ENCODE results near the gene EGFL7.

Gene EGFL7

DNA sequence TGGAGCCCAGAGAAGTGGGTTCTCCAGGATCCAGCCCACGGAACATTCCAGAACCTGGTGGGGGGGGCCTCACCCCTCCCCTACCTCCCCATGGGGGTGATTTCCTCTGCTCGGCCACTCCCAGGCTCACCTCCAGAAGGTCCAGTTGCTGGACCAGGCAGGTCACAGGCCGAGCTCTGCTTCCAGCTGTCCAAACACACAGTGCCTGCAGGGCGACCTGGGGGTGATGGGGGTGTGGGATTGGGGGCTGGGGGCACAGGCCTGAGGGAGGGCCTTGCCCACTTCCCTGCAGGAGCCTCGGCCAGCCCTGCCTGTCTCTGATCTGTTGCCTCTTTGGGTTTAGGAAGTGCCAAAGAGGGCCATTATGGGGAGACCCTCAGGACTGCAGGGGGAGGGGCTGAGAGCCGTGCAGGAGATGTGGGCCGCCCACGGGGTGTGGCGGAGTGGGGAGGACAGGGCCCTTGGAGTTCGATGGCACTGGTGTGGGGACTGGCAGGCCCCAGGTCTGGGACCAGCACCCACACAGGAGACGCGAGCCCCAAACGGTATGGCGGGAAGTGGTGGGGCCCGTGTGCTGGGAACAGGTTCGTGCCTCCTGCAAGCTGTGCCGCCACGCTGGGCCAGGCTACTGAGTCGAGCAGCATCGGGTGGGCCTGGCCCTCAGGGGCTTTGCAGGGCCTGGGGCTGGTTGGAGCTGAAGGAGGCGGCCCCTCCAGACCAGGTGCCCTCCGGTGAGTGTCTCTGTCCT is 45.6 kb upstream of the EGFL7 start:
- no peak for DNase-seq (ENCODE audit: extremely low spot score)
- TF ChIP-seq, protein P1, sequence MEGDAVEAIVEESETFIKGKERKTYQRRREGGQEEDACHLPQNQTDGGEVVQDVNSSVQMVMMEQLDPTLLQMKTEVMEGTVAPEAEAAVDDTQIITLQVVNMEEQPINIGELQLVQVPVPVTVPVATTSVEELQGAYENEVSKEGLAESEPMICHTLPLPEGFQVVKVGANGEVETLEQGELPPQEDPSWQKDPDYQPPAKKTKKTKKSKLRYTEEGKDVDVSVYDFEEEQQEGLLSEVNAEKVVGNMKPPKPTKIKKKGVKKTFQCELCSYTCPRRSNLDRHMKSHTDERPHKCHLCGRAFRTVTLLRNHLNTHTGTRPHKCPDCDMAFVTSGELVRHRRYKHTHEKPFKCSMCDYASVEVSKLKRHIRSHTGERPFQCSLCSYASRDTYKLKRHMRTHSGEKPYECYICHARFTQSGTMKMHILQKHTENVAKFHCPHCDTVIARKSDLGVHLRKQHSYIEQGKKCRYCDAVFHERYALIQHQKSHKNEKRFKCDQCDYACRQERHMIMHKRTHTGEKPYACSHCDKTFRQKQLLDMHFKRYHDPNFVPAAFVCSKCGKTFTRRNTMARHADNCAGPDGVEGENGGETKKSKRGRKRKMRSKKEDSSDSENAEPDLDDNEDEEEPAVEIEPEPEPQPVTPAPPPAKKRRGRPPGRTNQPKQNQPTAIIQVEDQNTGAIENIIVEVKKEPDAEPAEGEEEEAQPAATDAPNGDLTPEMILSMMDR (IDR thresholded peaks at IDR 0.05; ENCODE audit: control extremely low read depth, extremely low read depth, low read depth, missing control alignments) = no peak
- CTCF ChIA-PET = interaction anchor here (0.8 to 2.1 kb wide), 5 partner anchors 13 to 133 kb away, joined by 3 to 5 read pairs (median 4); no protein-coding TSS in a partner anchor
- POLR2A ChIA-PET = interaction anchor here (0.6 kb wide), 2 partner anchors 126 to 194 kb away, joined by 3 to 4 read pairs; no protein-coding TSS in a partner anchor

DNA sequence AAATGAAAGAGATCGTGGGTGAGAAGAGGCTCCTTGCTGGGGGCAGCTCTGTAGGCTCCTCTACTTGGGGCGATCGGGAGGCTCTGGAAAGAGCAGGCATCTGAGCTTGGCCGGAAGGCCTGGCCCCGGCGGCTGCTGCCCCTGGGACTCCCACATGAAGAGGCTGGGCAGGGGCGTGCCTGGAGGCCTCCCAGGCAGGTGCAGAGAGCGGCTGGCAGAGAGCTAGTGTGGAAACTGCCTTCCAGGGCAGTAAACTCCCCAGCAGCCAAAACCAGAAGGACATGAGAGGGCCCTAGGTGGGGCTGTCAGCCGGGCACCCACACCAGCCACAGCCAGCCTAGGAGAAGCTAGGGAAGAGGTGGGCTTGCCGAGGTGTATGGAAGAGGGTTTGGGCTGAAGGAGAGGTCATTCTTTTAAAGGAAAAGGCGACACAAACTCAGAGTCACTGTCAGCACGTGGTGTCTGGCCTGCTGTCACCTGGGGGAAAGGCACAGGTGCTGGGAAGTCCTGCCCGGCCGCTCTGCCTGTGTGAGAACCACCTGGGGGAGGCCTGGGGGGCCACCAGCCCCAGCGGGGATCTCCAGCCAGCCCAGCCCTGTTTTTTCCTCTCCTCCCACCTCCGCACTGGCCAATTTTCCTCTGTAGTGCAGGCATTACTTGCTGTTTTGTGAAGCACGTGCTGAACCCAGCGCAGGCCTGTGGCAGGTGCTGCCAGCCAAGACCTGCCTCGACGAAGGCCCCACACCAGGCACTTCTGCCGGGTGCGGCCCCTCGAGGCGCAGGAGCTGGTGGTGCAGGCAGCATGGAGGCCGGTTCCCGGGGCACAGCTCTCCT is 44.8 kb upstream of the EGFL7 start:
- TF ChIP-seq, protein P1 (IDR thresholded peaks at IDR 0.05; ENCODE audit: control extremely low read depth, extremely low read depth, low read depth, missing control alignments) = no peak
- DNase-seq (ENCODE audit: extremely low spot score) = no peak
- ChIA-PET POLR2A (no interaction called here), CTCF (interaction anchor here (0.8 to 2.7 kb wide), 8 partner anchors 13 to 194 kb away, joined by 3 to 12 read pairs (median 4); no protein-coding TSS in a partner anchor)

DNA sequence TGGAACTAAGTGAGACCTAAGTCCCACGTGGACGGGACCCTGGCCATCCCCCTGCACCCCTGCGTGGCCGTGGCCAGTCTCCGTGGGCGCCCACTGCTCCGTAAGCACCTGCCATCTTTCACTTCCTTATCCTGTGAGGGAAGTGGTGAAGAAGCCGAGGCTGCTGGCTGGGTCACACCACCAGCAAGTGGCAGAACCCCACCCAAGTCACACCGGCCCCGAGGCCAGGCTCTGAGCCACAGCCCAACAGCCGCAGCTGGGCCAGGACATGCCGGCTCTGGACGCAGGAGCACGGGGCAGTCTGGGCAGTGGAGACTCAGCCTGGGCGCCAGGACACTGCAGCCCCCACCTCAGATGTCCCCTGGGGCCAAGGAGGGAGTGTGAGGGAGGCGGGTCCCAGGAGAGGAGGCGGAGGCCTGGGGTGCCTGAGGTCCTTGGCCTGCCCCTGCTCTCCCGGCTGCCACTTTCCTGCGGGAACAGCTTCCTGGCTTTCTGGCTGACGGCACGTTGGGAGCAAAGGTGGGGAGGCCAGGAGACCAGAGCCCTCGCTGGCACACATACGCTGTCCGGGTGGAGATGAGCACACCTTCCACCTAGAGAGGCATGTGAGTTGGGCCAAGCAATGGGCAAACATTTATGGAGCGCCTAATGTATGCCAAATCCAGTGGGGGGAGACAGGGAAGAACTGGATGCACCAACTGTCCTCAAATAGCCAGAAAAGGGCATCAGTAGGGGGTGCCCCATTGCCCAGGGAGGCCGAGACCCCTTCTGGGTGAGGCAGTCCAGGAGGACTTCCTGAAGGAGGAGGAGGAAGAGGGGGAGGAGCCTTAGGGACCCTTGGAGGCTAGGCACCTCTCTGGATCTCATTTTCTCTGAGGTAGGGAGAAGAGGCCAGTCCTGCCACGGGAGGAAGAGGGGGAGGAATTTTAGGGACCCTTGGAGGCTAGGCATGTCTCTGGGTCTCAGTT is 43.9 kb upstream of the EGFL7 start:
- DNase-seq (ENCODE audit: extremely low spot score) = peak; percentile 75
- ChIA-PET CTCF (interaction anchor here (1.3 to 2.7 kb wide), 6 partner anchors 13 to 195 kb away, joined by 3 to 12 read pairs (median 5); no protein-coding TSS in a partner anchor), POLR2A (no interaction called here)
- TF ChIP-seq, protein P1 (IDR thresholded peaks at IDR 0.05; ENCODE audit: control extremely low read depth, extremely low read depth, low read depth, missing control alignments) = no peak

DNA sequence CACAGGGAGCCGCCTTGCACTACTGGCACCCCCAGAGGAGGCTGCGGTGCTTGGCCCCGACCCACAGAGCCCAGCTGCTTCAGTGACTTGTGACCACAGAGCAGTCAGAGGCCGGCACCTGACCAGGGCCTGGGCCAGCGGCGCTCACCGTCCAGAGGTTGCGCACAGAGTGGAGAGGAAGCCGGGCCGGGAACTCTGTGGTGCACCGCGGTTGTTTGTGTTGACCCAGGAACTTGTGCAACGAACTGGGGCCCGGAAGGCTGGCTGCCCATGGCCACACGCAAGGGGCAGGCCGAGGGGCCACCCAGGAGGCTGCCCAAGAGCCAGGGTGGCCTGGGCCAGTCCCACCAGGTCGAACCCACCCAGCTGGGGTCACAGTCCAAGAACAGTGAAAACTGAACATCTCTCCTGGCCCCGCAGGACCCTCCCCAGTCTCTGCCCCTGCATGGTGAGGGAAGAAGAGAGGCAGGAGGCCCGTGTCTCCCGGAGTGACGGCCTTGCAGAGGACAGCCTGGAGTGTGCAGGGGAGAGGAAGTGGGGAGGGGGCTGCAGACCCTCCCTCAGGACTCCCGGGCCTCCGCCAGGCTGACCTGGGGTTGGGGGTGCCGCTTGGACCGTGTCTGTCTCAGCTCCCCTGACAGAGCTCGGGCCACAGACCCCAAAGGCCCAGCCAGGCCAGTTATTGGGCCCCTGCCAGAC is 42.8 kb upstream of the EGFL7 start:
- DNase-seq (ENCODE audit: extremely low spot score) = no peak
- ChIA-PET POLR2A (no interaction called here), CTCF (interaction anchor here (1.0 to 2.7 kb wide), 4 partner anchors 12 to 135 kb away, joined by 3 to 12 read pairs (median 5); no protein-coding TSS in a partner anchor)
- TF ChIP-seq, protein P1 (IDR thresholded peaks at IDR 0.05; ENCODE audit: control extremely low read depth, extremely low read depth, low read depth, missing control alignments) = no peak

DNA sequence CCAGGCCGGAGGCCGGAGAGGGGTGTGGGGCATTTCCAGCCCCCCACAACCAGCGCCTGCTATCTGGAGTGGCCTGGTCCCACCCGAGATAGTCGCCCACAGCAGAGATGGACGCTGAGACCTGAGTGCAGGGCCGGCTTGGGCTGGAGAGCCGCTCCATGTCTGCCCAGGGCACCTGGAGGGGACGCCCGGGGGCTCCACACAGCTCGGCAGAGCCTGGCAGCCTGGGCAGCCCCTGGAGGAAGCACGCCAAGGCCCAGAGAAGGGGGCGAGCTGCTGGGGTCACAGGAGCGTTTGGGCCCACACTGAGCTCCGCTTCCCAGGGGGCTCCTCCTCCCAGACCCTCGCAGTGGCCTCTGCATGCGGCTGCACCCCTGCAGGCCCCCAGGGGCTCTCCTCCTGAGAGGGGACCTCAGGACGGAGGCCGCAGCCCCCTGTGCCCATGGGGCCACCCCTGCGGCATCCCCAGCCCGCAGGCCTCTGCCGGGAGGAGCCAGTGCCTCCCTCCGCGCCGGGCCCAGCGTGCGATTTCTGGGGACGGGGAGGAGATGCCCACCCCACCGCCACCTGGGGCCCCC is 42.2 kb upstream of the EGFL7 start:
- POLR2A ChIA-PET = no interaction called here
- DNase-seq (ENCODE audit: extremely low spot score) = no peak
- CTCF ChIA-PET = interaction anchor here (1.0 to 2.7 kb wide), 3 partner anchors 11 to 136 kb away, joined by 3 to 12 read pairs (median 7); no protein-coding TSS in a partner anchor
- TF ChIP-seq, protein P1 (IDR thresholded peaks at IDR 0.05; ENCODE audit: control extremely low read depth, extremely low read depth, low read depth, missing control alignments) = no peak

Data from GM10248 (cell line).